ENCODE data around the gene SMTN. TPM values are rescaled to one million over a fixed set of nuclear protein-coding genes. Genes with fewer than 3 reads are reported as not detected.
"Not testable (repeated sequence)": the region's sequence is repeated elsewhere in the genome, so short reads cannot be mapped to it uniquely, and the experiment has no call there.

SMTN gene
- total RNA-seq, 1 experiment from 2014 or later, result 53.9 TPM

DNA sequence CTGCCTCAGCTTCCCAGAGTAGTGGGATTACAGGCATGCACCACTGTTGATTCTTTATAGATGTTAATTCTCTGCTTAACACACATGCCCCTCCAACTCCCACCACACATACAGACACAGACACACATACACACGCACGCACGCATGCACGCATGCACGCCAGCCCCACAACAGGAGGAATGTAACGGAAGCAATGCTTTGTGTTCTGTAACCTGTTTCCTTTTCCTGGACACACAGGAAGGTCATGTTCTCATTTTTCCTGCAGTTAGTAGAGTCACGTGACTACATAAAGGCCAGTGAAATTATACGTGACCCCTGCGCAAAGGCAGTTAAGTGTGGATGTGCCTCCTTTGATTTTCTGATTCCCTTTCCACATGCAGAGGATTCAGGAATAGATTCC is 8.0 kb upstream of the SMTN start:
- not testable (repeated sequence) for DNase-seq (ENCODE audit: low read depth)

DNA sequence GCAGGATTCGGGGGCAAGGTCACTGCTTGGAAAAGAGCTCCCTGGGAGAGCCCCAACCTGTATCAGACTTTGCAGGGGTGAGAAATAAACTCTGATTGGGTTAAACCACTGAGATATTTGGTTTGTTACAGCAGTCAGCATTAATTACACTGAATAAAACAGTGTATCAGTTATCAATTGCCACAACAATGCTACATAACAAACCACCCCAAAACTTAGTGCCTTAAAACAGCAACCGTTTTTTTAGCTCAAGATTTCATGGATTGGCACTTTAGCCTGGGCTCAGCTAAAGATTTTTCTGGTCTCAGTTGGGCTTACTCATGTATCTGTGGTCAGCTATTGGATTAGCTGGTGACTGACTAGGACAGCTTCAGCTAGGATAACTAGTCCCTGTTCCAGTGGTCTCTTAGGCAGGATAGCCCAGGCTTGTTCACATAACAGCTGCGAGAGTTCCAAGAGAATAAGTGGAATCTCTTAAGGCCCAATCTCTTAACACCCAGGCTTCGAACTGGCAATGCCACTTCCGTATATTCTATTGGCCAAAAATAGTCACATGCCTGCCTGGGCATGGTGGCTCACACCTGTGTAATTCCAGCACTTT is 7.5 kb upstream of the SMTN start:
- DNase-seq (ENCODE audit: low read depth), result not testable (repeated sequence)

DNA sequence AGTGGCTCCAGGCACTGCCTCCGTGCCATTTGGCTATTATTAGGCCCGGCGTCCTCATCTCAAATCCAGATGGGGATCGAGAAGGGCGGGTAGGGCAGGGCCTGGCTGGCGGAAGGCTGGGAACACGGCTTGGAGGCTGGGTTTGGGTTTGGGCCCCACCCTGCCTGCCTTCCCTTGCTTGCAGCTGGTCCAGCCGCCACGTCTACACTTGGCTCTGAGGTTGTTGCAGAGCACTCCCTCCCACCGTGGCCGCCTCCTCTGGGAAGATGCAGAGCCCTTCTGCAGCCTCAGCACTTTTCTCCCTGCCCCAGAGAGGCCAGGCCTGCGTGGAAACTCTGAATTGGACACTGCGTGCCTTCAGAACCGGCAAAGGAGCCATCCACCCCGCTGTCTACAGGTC is 5.2 kb upstream of the SMTN start:
- no peak for DNase-seq (ENCODE audit: low read depth)

DNA sequence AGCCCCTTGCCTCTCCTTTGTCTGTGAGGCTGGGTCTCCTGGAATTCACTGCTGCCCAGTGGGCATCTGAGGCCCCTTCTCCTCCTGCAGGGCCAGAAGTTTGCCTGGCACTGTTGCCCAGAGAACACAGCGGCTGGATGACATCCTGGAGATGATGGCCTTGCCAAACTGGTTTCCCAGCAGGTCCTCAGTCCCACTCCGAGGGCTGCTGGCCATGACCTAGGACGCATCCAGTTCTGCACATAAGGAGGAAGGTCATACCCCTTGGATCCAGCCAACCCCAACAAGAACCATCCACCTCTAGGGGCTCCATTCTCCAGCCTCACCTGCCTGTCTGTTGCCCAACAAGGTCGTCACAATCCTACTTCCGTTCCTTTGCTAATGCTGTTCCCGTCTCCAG is 3.4 kb upstream of the SMTN start:
- no peak for DNase-seq (ENCODE audit: low read depth)

DNA sequence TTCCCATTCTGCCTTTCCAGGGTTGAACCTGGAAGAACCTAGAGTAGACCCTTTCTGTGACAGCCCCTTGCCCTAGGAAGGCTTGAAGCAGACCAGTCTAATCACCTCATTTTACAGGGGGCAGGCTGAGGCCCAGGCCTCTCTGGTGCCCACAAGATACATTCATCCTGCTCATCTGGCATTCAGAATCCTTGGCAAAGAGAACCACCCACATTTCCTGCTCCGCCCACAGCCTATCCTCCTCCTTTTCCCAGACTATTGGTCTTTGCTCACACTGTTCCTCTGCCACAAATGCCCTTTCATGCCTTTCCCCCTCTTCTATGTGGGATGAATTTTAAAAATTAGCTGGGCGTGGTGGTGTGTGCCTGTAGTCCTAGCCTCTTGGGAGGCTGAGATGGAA is 2.7 kb upstream of the SMTN start:
- peak; percentile 41 for DNase-seq (ENCODE audit: low read depth)

DNA sequence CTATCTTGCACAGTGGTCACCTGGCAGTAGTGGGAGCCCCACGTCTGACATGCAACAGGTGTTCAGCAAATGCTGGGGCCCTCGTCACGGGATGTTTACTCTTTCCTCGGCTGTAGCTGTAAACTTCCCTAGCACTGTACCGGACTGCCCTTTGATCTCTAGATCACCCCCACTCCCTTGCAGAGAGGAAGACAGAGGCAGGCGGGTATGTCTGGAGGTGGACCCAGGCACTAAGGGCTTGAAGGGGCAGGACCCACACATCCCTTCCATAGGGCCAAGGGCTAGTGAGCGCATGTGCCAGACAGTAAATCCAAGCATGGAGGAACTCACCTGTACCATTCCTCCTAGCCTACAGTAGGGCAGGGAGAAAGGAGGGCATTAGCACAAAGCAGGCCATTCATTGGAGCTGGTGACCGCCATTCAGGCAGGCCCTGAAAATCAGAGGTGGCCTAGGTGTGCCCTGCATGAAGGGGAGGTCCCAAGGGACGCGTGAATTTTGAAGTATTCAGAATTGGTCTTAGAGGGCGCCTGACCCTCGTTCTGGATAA is 1.9 kb upstream of the SMTN start:
- DNase-seq (ENCODE audit: low read depth), result no peak

DNA sequence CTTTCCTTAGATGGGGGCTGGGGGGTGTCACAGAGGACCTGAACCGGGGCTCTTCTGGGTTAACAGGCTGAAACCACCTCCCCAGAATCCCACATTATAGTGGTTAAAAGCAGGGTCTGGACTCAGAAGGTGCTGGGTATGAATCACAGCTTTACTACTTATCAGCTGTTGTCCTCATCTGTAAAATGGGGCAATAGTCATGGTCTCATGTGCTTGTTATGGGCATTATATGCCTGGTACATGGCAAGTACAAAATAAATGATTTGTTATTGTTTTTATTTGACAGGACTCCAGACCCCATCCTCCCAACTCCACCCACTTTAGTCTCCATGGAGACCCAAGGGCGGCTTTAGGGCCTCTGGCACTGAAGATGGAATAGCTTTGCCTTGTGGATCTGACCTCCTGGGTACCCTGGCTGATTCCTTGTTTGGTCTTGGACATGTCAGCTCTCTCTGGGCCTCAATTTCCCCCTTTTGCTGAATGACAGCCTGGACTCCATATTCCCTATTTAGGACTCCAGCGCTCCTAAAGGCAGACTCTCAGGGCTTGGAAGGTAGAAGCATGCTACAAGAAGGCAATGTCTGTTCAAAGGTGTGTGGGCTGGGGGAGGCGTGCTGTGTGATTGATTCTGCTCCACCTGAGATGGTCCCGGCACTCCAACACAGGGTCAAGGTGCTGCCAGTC is 812 bp upstream of the SMTN start:
- no peak for DNase-seq (ENCODE audit: low read depth)

DNA sequence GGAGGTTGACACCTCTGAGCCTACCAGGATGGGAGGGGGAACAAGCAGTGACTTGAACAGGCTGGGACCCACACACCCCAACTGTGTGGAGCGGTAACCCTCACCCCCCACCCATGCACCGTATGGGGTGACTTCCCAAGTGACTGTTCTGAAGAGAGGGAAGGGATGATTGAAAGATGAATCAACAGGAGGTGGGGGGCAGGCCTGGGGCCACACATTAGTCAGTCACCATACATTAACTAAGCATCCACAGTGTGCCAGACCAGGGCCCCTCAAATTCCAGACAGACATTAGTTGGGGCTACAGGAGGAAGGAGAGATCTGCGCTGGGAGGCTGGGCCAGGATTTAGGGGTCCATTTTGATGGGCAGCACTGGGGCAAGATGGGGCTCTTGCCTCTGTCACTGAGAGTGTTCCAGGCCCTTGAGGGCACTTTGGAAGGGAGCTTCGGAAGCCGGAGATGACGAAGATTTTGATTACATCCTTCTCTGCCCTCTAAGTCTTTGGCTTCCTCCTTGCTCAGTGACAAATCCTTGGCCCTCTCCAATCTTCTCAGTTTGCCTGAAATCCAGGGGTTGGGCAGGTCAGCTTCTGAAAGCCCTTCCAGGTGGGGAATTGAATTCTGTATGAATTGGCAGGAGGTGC is 966 bp downstream of the SMTN start:
- peak; percentile 68 for DNase-seq (ENCODE audit: low read depth)

DNA sequence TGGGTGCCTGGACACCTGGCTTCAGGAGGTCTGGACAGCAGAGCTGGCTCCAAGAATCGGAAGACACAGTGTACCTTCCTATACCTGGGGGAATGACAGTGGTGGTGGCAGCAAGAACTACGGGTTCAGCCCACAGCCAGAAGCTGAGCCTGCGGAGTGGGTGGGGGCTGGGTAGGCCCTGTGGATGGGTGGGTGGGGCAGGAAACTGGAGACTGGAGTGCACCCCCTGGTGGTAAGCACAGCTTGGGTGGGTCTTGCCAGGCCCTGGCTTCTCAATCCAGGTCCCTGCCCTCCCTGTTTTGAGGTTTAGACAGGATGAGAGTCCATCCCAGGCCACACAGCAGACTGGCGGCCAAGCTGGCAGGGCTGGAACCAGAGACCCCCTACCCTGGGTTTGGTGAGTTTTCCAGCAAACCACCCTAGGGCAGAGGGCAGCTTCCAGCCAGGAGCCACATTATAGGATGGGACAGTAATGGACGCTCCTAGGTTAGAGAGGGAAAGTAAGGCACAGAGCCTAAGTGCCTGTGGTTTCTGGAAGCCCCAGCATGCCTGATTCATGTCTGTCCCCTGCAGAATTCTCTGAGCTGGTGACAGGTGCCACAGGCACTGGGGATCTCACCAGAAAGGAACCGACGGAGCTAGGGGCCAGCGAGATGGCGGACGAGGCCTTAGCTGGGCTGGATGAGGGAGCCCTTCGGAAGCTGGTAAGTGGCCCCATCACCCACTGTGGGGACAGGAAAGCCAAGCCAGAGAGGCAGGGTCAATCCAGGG is 1.7 kb downstream of the SMTN start:
- peak; percentile 47 for DNase-seq (ENCODE audit: low read depth)

DNA sequence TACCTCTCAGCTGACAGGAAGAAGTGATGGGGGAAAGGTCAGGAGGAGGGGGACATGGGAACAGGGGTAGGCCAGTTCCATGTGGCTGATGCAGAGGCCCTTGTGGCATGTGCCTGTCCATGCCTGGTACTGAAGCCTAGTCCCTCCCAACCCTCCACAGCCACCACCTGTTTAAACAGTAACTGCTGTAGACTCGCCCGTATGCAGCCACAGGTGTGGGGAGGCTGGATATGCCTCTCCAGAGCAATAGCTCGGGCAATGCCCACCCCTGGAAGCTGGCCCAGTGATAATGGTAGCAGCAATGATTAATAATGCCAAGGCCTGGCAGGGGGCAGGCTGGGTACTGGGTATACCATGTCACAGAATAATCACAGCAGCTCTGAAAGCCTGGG is 2.3 kb downstream of the SMTN start:
- no peak for DNase-seq (ENCODE audit: low read depth)

DNA sequence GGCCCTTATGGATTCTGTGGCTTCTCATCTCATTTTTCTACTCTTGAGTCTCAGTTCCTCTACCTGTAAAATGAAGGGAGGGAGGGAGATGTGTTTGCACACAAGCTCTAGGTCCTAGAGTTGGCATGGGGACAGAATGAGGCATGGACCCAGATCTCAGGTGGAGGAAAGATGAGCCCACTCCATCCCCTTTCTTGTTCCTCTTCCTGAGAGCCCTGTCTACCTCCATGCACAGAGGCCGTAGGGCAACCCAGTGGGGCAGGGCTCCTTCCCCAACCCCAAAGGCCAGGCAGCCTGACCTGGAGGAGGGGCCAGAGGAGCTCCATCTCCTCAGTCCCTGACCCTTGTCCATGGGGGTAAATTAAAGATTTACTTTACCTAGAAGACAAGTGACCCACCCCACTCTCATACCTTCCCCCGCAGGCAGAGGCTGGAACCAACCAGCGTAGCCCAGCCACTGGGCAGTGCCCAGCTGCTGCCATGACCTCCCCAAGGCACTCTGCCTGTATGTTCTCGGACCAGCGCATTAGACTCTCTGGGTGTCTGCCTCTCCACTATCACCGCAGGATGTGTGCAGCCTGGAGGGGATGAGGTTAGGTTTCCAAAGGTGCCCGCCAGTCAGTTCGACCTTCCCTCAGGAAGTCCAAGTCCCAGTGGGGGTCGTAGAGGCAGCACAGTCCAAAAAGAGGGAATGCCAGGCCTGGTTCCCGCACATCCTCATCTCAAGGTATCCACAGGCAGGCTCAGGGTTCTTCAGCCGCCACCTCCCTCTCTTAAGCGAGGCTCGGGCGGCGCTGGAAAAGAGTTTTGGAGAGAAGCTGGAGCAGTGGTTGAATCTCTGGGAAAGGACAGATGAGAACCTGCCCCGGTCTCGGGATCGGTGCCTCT is 3.0 kb downstream of the SMTN start:
- no peak for DNase-seq (ENCODE audit: low read depth)

DNA sequence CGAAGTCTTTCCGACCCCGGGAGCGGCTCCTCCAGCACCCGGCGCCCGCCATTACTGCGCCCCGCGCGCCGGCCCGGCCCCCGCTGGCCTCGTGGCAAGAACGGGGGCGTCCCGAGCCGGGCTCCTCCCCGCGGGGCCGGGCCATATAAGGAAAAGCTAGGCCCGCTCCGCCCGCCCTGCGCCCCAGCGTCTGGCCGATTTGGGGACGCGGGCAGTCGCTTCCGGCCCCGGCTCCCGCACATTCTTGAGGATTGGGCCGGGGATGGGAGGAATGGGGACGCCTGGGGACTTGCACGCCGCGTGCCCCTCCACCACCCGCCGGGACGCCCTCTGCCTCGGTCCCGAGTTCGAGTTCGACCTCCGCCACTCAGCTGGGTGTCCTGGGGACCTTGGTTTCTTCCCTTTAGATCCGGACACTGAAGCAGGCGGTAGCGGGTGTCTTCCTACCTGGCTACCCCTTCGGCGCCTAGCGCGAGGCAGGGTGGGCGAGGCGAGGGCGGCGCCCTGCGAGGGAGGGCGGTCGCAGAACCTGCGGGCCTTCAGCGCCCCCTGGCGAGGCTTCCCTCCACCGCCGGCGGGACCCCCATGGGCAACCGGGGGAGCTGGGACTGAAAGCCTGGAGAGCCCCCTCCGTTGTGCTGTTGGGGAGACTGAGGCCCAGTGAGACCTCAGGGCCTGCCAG is 3.8 kb downstream of the SMTN start:
- DNase-seq (ENCODE audit: low read depth), result peak; percentile 78

DNA sequence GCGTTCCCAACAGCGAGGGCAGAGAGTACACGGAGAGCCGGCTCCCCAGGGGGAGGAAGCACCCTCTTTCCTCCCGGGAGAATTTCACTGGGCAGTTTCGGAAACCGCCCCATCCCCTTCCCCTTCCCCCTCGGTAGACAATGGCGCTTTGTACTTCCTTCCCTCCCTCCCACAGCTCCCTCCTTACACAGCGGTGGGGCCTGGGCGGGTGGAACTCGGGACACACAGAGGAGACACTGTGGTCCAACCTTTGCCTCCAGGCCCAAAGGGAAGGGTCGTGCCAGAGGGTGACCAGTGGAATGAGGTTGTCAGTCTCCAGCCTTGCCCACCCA is 4.3 kb downstream of the SMTN start:
- no peak for DNase-seq (ENCODE audit: low read depth)

DNA sequence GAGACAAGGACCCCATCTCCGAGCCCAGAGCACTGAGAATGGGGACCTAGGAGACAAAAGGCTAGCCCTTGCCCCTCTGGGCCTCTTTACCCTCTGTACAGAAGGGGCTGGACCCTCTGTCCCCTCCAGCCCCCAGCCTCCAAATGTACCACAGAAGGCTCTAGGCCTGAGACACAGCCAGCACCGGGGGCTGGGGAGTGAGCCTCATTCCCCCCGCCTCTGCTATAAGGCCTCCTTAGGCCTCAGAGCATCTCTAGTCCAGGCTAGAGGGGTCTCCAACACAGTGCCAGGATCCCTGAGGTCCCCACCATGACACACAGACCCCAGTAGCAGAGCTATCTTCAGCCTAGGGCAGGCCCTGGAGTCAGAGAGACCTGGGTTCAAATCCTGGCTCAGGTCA is 4.8 kb downstream of the SMTN start:
- DNase-seq (ENCODE audit: low read depth), result no peak

DNA sequence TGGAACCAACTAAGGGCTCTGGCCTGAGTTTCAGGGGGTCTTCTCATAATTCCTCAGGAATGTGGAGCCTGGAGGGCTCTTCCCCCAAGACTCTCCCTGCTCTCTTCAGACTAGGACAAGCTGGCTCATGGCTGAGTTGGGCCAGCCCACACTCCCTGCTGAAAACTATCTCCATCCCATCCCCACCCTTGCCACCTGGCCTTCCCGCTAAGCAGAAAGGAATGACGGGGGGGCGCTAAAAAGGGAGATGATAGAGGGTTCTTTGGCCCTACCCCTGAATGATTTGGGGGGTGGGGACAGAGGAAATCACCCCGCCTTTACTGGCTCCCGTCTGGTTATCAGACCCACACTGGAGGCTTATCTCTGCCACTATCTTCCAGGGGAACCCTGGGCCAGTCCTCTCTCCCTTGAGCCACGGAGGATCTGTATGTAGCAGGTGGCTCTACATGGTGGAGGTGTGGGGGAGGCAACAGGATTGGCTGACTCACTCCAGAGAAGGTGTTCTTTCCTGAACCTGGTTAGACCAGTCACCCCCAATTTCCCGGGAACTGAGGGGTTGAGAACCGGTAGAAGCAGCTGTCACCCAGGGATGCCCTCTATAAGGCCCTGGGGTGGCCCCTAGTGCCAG is 5.7 kb downstream of the SMTN start:
- no peak for DNase-seq (ENCODE audit: low read depth)

DNA sequence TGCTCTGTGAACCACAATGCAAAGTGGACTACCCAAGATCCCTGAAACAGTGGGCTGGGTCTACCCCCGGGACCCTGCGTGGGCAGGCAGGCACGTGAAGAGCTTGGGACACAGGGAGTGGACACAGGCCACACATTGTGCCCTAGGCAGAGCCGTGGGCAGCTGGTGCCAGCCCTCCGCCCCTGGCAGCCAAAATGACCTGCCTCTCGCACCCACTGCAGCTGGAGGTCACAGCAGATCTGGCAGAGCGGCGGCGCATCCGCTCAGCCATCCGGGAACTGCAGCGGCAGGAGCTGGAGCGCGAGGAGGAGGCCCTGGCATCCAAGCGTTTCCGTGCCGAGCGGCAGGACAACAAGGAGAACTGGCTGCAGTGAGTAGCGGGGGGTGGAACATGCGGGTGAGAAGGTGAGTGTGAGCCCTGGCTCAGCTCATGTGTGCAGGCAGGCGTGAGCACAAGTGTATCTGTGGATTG is 6.7 kb downstream of the SMTN start:
- DNase-seq (ENCODE audit: low read depth), result no peak

DNA sequence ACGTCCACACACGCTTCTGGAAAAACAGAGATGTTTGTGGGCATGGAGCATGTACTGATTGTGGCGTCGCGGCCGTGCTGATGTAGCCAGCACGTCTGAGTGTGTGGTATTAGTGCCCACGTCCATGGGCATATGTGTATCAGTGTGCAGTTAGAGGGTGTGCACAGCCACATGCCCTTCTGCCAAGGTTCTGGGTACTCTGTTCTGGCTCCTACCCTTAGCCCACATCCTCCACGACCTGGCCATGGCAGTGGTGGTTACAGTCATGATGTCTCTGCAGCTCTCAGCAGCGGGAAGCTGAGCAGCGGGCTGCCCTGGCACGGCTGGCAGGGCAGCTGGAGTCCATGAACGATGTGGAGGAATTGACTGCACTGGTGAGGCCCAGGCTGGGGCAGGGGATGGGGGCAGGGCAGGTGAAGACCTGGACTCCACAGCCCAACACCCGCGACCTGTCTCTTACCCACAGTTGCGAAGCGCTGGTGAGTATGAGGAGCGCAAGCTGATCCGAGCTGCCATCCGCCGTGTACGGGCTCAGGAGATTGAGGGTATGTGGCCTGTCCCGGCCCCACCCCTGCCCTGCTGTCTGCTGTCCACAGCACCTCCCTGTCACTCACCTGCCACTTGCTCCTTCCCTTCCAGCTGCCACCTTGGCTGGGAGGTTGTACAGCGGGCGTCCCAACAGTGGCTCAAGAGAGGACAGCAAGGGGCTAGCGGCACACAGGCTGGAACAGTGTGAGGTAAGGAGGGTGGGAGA is 7.3 kb downstream of the SMTN start:
- no peak for DNase-seq (ENCODE audit: low read depth)

DNA sequence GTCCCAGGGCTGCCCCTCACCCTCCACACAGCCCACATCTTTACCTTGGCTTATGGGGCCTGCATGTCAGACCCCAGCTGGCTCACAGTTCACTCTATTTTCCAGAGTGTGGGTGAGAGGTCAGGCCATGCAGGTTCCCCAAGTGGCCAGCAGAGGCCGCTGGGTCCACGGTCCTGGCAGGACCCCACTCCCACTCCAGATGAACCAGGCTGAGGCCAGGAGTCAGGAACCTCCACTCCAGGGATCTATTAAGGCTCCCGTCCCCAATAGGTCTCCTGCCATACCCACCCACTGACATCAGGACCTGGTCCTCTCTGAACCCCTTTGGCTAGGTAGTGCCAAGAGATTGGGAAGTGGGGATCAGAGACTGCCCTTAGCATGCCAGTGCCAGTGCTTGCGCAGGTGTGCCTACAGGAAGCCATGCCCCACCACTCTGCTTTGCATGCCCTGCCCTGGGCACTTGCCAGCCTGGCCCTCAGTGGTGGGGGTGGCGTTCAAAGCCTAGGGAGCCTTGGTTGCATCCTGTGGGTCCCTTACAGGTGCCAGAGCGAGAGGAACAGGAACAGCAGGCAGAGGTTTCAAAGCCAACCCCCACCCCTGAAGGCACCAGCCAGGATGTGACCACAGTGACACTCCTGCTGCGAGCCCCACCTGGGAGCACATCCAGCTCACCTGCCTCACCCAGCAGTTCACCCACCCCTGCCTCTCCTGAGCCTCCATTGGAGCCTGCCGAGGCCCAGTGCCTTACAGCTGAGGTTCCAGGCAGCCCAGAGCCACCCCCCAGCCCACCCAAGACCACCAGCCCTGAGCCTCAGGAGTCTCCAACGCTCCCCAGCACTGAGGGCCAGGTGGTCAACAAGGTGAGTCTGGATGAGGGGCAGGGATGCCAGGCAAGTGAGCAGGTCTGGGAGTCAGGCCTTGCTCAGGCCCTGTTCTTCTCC is 8.3 kb downstream of the SMTN start:
- no peak for DNase-seq (ENCODE audit: low read depth)

Measured in RPMI7951 (cell line).